ENCODE results near the gene FDX2. TPM values are rescaled to one million over a fixed set of nuclear protein-coding genes. Genes with fewer than 3 reads are reported as not detected.

FDX2 gene
- total RNA-seq, 1 donor from 2014 or later, result 18.0 TPM

GRCh38 chr19:10309423-10309822 is 6.4 kb downstream of the FDX2 start, which contains the start of gene ZGLP1:
Gene ZGLP1 (minus strand): TSS chr19:10309815.
- Mint-ChIP-seq H3K27ac (no peak within 1 kb of the TSS), H3K36me3 (ENCODE audit: low read depth) (no peaks in the 10 kb centered on the region), H3K4me1 (ENCODE audit: low read depth) (peaks cover 3% of the 10 kb centered on the region), H3K27me3 (ENCODE audit: low read depth) (no peaks in the 10 kb centered on the region), H3K9me3 (no peaks in the 10 kb centered on the region), H3K4me3 (ENCODE audit: low read depth) (no peak within 1 kb of the TSS)
- no peak for DNase-seq (ENCODE audit: low spot score)
- intact Hi-C loops (cut with micrococcal nuclease), result no loop called here

DNA sequence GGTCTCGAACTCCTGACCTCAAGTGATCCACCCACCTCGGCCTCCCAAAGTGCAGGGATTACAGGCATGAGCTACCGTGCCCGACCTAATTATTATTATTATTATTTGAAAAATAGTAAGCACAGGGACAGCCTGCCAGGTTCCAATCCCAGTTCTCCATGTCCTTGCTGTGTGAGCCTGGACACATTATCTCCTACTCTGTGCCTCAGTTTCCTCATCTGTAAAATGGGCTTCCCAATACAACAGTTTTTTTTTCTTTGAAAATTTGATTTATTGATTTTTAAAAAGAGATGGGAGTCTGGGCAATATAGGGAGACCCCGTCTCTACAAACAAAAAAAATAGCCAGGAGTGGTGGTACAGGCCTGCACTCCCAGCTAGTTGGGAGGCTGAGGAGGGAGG is 9.5 kb downstream of the FDX2 start:
- intact Hi-C loops (cut with micrococcal nuclease), result no loop called here
- peaks cover 4% of the 10 kb centered on the region for H3K4me1 Mint-ChIP-seq (ENCODE audit: low read depth)
- DNase-seq (ENCODE audit: low spot score), result no peak
- H3K27ac Mint-ChIP-seq, result no peak overlapping the region
- H3K9me3 Mint-ChIP-seq, result no peaks in the 10 kb centered on the region
- H3K36me3 Mint-ChIP-seq (ENCODE audit: low read depth), result no peaks in the 10 kb centered on the region
- no peak overlapping the region for H3K4me3 Mint-ChIP-seq (ENCODE audit: low read depth)
- H3K27me3 Mint-ChIP-seq (ENCODE audit: low read depth), result peaks cover 3% of the 10 kb centered on the region

- Mint-ChIP-seq H3K27me3 (ENCODE audit: low read depth) (peaks cover 4% of the 10 kb centered on the region), H3K4me1 (ENCODE audit: low read depth) (peaks cover 4% of the 10 kb centered on the region), H3K4me3 (ENCODE audit: low read depth) (no peak overlapping the region), H3K36me3 (ENCODE audit: low read depth) (no peaks in the 10 kb centered on the region), H3K9me3 (no peaks in the 10 kb centered on the region), H3K27ac (no peak overlapping the region)
- DNase-seq (ENCODE audit: low spot score), result no peak
- intact Hi-C loops (cut with micrococcal nuclease), result no loop called here
Observed at GRCh38 chr19:10305139-10305806, 10.5 kb downstream of the FDX2 start.

DNA sequence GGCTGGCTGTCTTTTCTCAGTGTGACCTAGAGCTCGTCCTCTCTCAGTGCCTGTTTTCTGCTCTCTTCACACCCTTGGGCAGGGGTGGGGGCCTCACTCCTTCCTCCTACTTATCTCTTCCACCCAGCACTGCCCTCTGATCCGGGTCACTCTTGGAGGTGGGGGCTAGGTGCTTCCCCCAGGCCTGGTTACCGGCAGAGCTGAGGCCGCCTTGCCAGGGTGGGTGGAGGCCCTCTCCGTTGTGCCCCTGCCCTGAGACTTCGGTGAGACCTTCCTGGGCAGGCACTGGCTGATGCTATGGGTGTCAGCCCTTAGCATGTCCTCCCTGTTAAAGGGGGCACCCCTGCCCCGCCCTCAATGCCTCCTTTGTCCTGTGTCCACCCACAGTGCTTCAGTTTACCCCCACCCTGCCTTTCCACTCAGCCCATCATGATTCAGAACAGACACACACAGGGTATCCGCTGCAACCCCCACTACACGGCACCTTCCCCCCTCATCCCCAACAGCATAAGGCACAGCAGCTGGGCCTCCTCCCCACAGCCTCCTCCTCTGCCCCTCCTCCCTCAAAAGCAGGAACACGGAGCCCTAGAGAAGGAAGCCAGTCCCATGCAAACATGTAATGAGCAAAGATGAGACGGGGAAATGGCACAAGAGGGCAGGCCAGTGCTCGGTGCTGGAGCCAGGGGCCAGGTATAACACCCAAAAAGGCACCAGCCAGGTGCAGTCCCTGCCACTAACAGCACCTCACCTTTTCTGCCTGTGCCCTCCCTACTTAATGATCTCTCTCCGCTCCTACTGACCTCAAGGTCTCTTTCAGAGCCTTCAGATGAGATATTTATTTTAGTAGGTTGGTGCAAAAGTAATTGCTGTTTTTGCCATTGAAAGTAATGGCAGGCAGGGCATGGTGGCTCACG is 16.0 kb downstream of the FDX2 start:
- no peak overlapping the region for H3K4me3 Mint-ChIP-seq (ENCODE audit: low read depth)
- intact Hi-C loops (cut with micrococcal nuclease), result loop anchor here (10.0 kb wide), 1 partner anchor 355 kb away; the partner anchor contains the start of gene ILF3
- no peak for DNase-seq (ENCODE audit: low spot score)
- H3K9me3 Mint-ChIP-seq, result no peaks in the 10 kb centered on the region
- peaks cover 3% of the 10 kb centered on the region for H3K36me3 Mint-ChIP-seq (ENCODE audit: low read depth)
- peaks cover 18% of the 10 kb centered on the region for H3K27me3 Mint-ChIP-seq (ENCODE audit: low read depth)
- H3K4me1 Mint-ChIP-seq (ENCODE audit: low read depth), result peaks cover 10% of the 10 kb centered on the region
- no peak overlapping the region for H3K27ac Mint-ChIP-seq

DNA sequence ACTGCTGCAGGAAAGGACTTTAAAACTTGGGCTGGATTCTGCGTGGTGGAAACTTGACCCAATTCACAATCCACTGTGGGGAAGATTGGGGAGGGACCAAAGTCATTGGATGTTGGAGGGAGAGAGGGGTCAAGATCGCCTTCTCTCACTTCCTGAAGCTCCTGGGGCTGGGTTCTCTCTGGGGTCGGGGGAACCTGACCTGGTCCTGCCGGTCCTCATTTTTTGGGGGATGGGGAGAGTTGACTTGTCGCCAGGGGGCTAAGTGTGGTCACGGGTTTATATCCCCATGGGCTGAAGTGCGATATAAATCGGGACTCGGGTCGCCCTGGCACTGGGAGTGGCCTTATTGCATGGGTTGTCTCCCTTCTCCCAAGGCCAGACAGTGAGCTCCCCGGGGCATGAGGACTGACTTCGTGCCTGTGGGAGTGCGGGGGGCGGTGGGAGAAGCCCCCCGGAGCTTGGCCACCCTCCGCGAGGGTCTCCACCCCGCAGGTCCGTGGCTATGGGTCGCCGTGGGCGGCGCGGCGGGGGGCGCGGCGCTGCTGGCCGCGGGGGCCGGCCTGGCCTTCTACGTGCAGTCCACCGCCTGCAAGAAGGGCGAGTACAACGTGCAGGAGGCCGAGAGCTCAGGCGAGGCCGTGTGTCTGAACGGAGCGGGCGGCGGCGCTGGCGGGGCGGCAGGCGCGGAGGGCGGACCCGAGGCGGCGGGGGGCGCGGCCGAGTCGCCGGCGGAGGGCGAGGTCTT is 19.8 kb downstream of the FDX2 start:
- DNase-seq (ENCODE audit: low spot score), result no peak
- no peak overlapping the region for H3K27ac Mint-ChIP-seq
- peak overlapping the region; percentile 69 for H3K4me3 Mint-ChIP-seq (ENCODE audit: low read depth)
- H3K27me3 Mint-ChIP-seq (ENCODE audit: low read depth), result peaks cover 46% of the 10 kb centered on the region
- H3K36me3 Mint-ChIP-seq (ENCODE audit: low read depth), result peaks cover 9% of the 10 kb centered on the region
- intact Hi-C loops (cut with micrococcal nuclease), result loop anchor here (1.0 to 10.0 kb wide), 2 partner anchors 9 to 359 kb away; partner anchors contain the start of gene ILF3
- peaks cover 29% of the 10 kb centered on the region for H3K4me1 Mint-ChIP-seq (ENCODE audit: low read depth)
- H3K9me3 Mint-ChIP-seq, result no peaks in the 10 kb centered on the region

DNA sequence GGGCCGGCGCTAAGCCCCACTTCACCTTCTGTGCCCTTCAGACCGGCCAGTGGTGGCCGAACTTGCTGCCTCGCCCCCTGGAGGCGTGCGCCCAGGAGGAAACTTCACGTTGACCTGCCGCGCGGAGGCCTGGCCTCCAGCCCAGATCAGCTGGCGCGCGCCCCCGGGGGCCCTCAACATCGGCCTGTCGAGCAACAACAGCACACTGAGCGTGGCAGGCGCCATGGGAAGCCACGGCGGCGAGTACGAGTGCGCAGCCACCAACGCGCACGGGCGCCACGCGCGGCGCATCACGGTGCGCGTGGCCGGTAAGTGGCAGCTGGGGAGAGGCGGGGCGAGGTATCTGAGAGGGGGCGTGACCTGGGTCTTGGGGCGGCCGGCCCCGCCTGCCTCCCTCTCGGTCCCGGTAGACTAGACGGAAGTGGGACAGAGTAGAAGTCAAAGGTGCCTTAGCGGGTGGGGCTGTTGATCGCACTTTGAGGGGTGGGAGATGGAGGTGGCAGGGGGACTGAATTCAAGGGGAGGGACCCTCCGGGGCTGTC is 20.4 kb downstream of the FDX2 start:
- Mint-ChIP-seq H3K9me3 (no peaks in the 10 kb centered on the region), H3K36me3 (ENCODE audit: low read depth) (peaks cover 9% of the 10 kb centered on the region), H3K27me3 (ENCODE audit: low read depth) (peaks cover 51% of the 10 kb centered on the region), H3K27ac (no peak overlapping the region), H3K4me3 (ENCODE audit: low read depth) (peak overlapping the region; percentile 69), H3K4me1 (ENCODE audit: low read depth) (peaks cover 35% of the 10 kb centered on the region)
- intact Hi-C loops (cut with micrococcal nuclease), result loop anchor here (1.0 to 10.0 kb wide), 2 partner anchors 8 to 359 kb away; partner anchors contain the start of gene ILF3
- peak; percentile 64 for DNase-seq (ENCODE audit: low spot score)

GRCh38 chr19:10294368-10294697 is 21.5 kb downstream of the FDX2 start:
- intact Hi-C loops (cut with micrococcal nuclease), result loop anchor here (10.0 kb wide), 1 partner anchor 360 kb away; the partner anchor contains the start of gene ILF3
- H3K4me1 Mint-ChIP-seq (ENCODE audit: low read depth), result peaks cover 41% of the 10 kb centered on the region
- H3K27ac Mint-ChIP-seq, result no peak overlapping the region
- H3K4me3 Mint-ChIP-seq (ENCODE audit: low read depth), result peak overlapping the region; percentile 2
- H3K36me3 Mint-ChIP-seq (ENCODE audit: low read depth), result peaks cover 9% of the 10 kb centered on the region
- no peaks in the 10 kb centered on the region for H3K9me3 Mint-ChIP-seq
- H3K27me3 Mint-ChIP-seq (ENCODE audit: low read depth), result peaks cover 53% of the 10 kb centered on the region
- DNase-seq (ENCODE audit: low spot score), result no peak

DNA sequence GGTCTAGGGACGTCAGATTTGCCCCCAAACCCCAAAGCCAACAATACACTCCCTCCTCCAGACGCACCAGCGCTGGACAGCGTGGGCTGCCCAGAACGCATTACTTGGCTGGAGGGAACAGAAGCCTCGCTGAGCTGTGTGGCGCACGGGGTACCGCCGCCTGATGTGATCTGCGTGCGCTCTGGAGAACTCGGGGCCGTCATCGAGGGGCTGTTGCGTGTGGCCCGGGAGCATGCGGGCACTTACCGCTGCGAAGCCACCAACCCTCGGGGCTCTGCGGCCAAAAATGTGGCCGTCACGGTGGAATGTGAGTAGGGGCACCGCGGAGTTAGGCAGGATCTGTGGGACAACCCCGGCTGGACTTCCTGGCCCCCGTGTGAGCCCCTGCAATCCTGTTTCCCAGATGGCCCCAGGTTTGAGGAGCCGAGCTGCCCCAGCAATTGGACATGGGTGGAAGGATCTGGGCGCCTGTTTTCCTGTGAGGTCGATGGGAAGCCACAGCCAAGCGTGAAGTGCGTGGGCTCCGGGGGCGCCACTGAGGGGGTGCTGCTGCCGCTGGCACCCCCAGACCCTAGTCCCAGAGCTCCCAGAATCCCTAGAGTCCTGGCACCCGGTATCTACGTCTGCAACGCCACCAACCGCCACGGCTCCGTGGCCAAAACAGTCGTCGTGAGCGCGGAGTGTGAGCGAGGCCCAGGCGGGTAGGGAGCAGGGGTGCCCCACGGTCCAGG is 22.0 kb downstream of the FDX2 start:
- Mint-ChIP-seq H3K4me3 (ENCODE audit: low read depth) (peak overlapping the region; percentile 37), H3K27me3 (ENCODE audit: low read depth) (peaks cover 54% of the 10 kb centered on the region), H3K27ac (no peak overlapping the region), H3K4me1 (ENCODE audit: low read depth) (peaks cover 44% of the 10 kb centered on the region), H3K36me3 (ENCODE audit: low read depth) (peaks cover 9% of the 10 kb centered on the region), H3K9me3 (no peaks in the 10 kb centered on the region)
- DNase-seq (ENCODE audit: low spot score), result no peak
- intact Hi-C loops (cut with micrococcal nuclease), result loop anchor here (10.0 kb wide), 1 partner anchor 361 kb away; the partner anchor contains the start of gene ILF3

- H3K27me3 Mint-ChIP-seq (ENCODE audit: low read depth), result peaks cover 58% of the 10 kb centered on the region
- H3K9me3 Mint-ChIP-seq, result no peaks in the 10 kb centered on the region
- no peak overlapping the region for H3K27ac Mint-ChIP-seq
- H3K36me3 Mint-ChIP-seq (ENCODE audit: low read depth), result peaks cover 9% of the 10 kb centered on the region
- DNase-seq (ENCODE audit: low spot score), result no peak
- peaks cover 49% of the 10 kb centered on the region for H3K4me1 Mint-ChIP-seq (ENCODE audit: low read depth)
- H3K4me3 Mint-ChIP-seq (ENCODE audit: low read depth), result peak overlapping the region; percentile 79
- intact Hi-C loops (cut with micrococcal nuclease), result loop anchor here (10.0 kb wide), 1 partner anchor 362 kb away; the partner anchor contains the start of gene ILF3
Observed at GRCh38 chr19:10292789-10293636, 22.8 kb downstream of the FDX2 start.

GRCh38 chr19:10292206-10292788 is 23.5 kb downstream of the FDX2 start:
- peaks cover 53% of the 10 kb centered on the region for H3K4me1 Mint-ChIP-seq (ENCODE audit: low read depth)
- DNase-seq (ENCODE audit: low spot score), result peak; percentile 72
- H3K27me3 Mint-ChIP-seq (ENCODE audit: low read depth), result peaks cover 60% of the 10 kb centered on the region
- H3K36me3 Mint-ChIP-seq (ENCODE audit: low read depth), result peaks cover 9% of the 10 kb centered on the region
- H3K9me3 Mint-ChIP-seq, result no peaks in the 10 kb centered on the region
- peak overlapping the region; percentile 79 for H3K4me3 Mint-ChIP-seq (ENCODE audit: low read depth)
- intact Hi-C loops (cut with micrococcal nuclease), result loop anchor here (10.0 kb wide), 1 partner anchor 363 kb away; the partner anchor contains the start of gene ILF3
- H3K27ac Mint-ChIP-seq, result no peak overlapping the region

Measured in activated T-helper 2 cell treated with anti-CD3 and anti-CD28 coated beads, Interferon-gamma antibody, Interleukin-2, Interleukin-4, amounts not matched to agents 10 μg/mL and 5 μg/mL and 100 μg/mL, durations not matched to agents 14 hours and 24 hours and 36 hours (primary cell).